Suppressor macrophage treated with lipopolysaccharide for 1 hour (primary cell): Measurements from ENCODE around the gene NXNL2.

ENCODE experiments used
- DNase-seq, 3 donors: peaks; one replicate each; pipeline ENCODE4 v3.0.0-alpha.2; 2020 to 2022

Gene NXNL2

GRCh38 chr9:88534456-88535225 lies at the start of gene NXNL2:
Gene NXNL2, plus strand, starts transcription at chr9:88535178. Its CDS starts 257 bp downstream, at chr9:88535435.
- DNase-seq: peak in 2 of 3 donors; percentile 22 to 54

- no peak for DNase-seq
Observed at GRCh38 chr9:88488166-88488565, 46.8 kb upstream of the NXNL2 start.

- DNase-seq: no peak
Observed at GRCh38 chr9:88494983-88495721, 39.8 kb upstream of the NXNL2 start.

- DNase-seq: peak; percentile 12 to 34 (median 26)
Observed at GRCh38 chr9:88497224-88497623, 37.8 kb upstream of the NXNL2 start.

GRCh38 chr9:88498880-88499279 lies 36.1 kb upstream of the NXNL2 start:
- no peak for DNase-seq

GRCh38 chr9:88501086-88501485 lies 33.9 kb upstream of the NXNL2 start:
- no peak for DNase-seq

- DNase-seq: no peak
Observed at GRCh38 chr9:88502552-88503034, 32.4 kb upstream of the NXNL2 start.

- DNase-seq: no peak
Observed at GRCh38 chr9:88503081-88503844, 31.7 kb upstream of the NXNL2 start.

- DNase-seq: no peak
Observed at GRCh38 chr9:88503845-88504764, 30.9 kb upstream of the NXNL2 start.

GRCh38 chr9:88508326-88508725 lies 26.7 kb upstream of the NXNL2 start:
- DNase-seq: no peak

GRCh38 chr9:88511906-88512305 lies 23.1 kb upstream of the NXNL2 start:
- no peak for DNase-seq

- no peak for DNase-seq
Observed at GRCh38 chr9:88514247-88514646, 20.7 kb upstream of the NXNL2 start.

- peak; percentile 63 to 77 (median 72) for DNase-seq
Observed at GRCh38 chr9:88521308-88521707, 13.7 kb upstream of the NXNL2 start.

- DNase-seq: no peak
Observed at GRCh38 chr9:88522360-88522759, 12.6 kb upstream of the NXNL2 start.

- no peak for DNase-seq
Observed at GRCh38 chr9:88523056-88523455, 11.9 kb upstream of the NXNL2 start.

- DNase-seq: no peak
Observed at GRCh38 chr9:88524911-88525310, 10.1 kb upstream of the NXNL2 start.

- no peak for DNase-seq
Observed at GRCh38 chr9:88527618-88528017, 7.4 kb upstream of the NXNL2 start.

GRCh38 chr9:88528080-88528790 lies 6.7 kb upstream of the NXNL2 start:
- DNase-seq: no peak

- DNase-seq: no peak
Observed at GRCh38 chr9:88529496-88529895, 5.5 kb upstream of the NXNL2 start.

GRCh38 chr9:88530051-88530450 lies 4.9 kb upstream of the NXNL2 start:
- no peak for DNase-seq

GRCh38 chr9:88531920-88532698 lies 2.9 kb upstream of the NXNL2 start:
- DNase-seq: peak in 2 of 3 donors; percentile 12 to 15
